ENCODE results near the gene SLC35E2B.

GRCh38 chr1:1670866-1671265, 21.7 kb downstream of the SLC35E2B start:
- TF ChIP-seq POLR2A (IDR thresholded peaks at IDR 0.05) (no peak), CTCF (IDR thresholded peaks at IDR 0.05) (no peak), POLR2AphosphoS5 (IDR thresholded peaks at IDR 0.05) (no peak)
